NCI-H1092 (cell line): ENCODE measurements around the gene UGT1A6.

Experiments
- DNase-seq: peaks from one replicate; lab custom pipeline; 2025; lab: John Stamatoyannopoulos, UW

Gene UGT1A6

DNA sequence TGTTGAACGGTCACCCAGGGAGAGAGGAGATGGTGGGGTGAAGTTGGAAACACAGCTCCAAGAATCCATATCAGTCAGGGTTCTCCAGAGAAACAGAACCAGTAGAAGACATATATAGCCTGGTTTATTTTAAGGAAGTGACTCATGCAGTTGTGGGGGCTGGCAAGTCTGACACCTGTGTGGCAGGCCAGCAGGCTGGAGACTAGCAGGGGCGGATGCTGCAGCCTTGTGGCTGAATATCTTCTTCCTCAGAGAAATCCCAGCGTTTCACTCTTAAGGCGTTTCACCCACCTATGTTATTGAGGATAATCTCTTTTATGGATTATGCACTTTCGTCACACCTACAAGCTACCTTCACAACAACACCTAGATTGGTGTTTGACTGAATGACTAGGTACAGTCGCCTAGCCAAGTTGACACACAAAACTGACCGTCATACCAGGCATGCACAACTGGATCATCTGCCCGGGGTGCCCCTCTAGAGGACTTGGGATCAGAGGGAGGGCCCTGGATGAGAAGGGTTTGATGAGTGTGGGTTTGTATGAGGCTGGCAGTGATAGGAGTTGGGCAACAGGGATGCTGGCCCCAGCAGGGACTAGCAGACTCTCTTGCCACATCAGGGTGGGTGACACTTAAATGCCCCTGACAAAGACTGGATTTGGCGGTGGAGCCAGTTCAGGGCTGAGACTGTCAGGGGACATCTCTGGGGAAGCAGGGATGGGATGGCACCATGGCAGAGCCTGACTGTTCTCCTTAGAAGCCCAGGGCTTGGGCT is 108.9 kb downstream of the UGT1A6 start:
- no peak for DNase-seq

DNA sequence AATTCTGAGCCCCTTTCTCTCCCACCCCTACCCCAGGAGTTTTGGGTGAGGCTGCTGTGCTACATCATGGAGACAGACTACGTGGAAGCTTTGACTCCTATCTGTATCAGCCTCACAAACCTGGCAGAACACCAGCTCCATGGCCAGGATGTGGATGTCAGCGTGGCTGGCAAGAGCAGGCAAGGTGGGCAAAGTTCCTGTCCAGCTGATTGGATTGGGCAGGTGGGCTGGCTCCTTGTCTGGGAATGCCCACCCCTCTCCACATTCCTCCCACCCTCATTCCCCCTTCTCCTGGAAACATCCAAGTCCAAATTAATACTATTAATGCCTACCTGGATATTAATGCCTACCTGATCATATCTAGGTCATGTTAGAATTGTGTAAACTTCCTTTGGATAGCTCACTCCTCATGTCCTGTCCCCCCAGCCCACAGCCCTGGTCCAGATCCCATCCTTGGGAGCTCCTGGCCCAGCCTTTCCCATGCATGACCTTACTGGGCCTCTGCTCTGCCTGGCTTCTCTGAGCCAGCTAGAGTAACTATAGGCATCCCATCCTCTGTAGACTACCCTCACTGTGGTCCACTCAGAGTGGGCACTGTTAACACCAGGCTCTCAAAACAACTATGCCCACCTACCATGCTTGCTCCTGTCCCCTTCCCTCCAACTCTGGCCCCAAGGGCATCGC is 109.6 kb downstream of the UGT1A6 start:
- no peak for DNase-seq

DNA sequence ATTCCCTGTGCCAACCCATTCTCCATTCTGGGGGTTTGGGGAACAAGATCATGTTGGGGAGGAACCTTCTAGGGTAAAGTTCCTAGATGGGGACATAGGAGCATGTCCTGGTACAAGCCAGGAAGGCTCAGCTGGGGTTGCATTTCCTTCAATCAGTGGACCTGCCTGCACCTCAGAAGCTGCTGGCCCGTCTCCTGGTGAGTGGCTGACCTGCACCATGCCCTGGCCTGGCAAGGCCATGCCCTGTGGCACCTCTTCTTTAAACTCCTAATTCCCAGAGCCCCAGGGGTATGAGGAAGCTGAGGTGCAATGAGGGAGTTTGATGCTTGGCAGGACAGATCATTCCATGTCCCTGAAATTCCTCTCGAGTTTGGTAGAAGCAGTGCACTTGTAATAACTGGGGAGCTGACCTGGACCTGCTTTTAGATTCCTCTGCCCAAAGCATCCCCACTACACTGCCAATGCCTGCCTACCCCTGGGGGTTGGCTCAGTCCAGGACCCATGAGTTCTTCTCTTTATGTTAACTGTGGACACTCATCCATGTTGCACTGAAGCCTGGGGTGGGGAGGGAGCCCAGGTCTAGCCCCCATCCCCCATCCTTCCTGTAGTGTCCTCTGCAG is 110.7 kb downstream of the UGT1A6 start:
- no peak for DNase-seq

DNA sequence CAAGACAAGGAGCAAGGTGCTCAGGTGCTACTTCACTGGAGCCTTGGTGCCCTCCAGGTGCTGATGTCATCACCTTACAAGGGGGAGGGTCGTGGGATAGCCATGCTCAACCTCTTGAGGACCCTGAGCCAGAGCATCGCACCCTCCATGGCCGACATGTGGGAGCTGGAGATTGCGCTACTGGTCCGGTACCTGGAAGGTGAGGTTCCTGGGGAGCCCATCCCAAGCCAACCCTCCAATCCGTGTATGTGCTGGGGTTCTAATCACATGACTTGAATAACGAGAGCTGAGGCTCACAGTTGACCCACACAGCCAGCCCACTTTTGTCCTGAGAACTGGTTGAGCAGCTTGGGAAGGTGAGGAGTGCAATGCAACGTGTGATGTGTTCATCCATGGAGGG is 111.3 kb downstream of the UGT1A6 start:
- no peak for DNase-seq

DNA sequence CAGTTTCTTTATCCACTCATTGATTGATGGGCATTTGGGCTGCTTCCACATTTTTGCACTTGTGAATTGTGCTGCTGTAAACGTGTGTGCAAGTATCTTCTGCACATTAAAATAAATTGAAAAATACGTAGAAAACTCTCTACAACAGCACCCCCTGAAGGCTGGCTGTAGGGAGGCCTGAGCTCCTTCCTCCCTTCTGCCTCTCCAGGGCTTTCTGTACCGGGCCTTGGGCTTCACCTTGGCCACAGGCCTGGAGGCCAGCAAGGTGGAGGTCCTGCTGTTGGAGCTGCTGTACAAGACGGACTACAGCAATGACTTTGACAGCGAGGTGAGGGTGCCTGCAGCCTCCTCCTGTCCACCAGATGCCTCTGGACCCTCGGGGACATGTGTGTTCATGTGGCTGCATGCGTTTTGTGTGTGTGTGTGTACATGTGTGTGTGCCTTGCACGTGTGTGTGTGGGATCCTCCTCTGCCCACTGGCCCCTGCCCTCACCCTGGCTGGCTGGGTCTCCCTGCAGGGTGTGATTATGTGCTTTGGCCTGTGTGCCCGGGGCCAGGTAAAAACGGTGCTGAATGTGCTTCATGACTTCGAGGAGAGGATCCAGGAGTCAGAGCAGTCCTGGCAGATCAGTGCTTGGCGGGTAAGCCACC is 114.7 kb downstream of the UGT1A6 start:
- DNase-seq, result no peak

DNA sequence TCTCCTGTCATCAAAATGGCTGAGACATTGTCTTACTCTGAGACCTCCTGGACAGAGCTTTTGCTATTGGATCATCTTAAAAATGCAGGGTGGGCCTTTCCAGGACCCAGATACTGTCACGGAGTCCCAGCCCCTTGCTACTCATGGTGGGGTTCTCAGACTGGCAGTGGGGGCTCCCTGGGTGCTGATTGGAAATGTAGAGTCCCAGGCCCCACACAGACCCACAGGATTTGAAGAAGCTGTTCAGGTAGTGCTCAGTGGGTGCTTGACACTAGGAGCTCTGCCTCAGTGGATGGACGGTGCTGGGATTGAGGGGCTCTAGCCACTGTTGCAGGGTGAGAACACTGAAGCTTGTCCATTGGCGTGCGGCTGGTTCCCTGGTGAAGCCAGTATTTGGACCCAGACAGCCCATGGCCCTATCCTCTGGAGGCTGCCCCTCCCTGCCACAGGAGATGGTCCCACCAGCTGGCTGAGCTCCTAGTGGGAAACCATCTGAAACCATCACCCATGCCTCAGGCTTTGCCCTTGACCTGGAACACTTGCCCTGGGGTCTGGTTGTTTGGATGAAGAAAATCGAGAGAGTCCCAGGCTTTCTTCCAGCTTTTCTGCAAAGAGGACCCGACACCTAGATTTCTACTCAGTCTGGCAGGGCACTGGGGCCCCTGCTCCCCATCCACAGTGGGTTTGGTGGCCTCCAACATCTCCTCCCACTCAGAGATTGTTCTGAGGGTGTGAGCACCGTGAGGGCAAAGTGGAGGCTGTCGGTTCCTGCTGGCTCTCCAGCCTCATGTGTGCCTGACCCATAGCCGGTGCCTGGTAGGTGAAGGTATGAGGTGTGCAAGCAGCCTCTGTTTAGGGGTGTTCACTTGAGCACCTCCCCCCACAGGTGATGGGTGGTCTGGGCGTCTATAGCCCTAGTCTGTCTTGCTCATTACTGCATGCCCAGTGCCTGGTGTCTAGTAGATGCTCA is 115.6 kb downstream of the UGT1A6 start:
- DNase-seq, result no peak

DNA sequence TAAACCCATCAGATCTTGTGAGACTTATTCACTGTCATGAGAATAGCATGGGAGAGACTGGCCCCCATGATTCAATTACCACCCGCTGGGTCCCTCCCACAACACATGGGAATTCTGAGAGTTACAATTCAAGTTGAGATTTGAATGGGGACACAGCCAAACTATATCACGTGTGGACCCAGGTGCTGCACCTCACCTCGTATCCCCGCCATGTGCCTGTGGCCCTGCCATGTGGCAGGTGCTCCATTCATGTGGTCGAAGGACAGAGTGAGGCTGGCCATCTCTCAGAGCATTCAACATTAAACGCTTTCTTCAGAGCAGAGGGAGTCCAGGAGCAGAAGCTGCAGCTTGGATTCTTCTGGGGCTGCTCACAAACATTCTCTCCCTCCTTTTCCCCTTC is 117.7 kb downstream of the UGT1A6 start:
- no peak for DNase-seq

DNA sequence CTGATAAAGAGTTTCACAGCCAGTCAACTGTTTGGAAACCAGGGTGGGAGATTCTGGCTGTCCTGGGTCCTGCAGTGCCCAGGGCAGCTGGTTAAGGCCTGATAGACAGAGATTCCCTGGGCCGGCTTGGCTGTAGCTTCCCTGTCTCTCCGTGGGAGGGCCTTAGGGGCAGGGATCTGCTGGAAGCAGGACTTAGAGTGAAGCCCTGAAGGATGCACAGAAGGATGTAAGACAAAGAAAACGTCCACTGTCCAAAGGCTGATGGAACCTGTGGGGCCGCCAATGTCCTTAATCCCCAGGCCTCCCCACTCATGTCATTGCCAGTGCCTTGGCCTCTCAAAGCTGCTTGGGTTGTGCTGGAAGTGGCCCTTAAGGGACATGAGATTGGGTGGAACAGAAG is 118.4 kb downstream of the UGT1A6 start:
- DNase-seq, result no peak

DNA sequence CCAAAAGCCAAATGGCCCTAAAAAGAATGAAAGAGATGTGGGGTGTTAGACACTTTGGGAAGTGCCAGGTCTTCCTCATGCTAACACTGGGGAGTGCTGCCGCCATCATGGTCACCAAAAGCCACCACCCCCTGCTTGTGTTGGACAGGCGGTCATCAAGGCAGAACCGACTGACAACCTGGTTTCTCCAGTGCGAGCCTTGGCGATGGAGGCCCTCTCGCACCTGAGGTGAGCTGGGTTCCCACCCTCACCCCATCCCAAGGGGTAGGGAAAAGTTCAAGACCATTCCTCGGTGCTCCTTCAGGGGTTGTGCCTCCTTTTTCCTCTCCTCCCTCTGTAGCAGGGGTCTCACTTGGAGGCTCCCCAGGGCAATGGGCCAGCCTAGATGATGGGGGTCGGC is 119.0 kb downstream of the UGT1A6 start:
- DNase-seq, result no peak

DNA sequence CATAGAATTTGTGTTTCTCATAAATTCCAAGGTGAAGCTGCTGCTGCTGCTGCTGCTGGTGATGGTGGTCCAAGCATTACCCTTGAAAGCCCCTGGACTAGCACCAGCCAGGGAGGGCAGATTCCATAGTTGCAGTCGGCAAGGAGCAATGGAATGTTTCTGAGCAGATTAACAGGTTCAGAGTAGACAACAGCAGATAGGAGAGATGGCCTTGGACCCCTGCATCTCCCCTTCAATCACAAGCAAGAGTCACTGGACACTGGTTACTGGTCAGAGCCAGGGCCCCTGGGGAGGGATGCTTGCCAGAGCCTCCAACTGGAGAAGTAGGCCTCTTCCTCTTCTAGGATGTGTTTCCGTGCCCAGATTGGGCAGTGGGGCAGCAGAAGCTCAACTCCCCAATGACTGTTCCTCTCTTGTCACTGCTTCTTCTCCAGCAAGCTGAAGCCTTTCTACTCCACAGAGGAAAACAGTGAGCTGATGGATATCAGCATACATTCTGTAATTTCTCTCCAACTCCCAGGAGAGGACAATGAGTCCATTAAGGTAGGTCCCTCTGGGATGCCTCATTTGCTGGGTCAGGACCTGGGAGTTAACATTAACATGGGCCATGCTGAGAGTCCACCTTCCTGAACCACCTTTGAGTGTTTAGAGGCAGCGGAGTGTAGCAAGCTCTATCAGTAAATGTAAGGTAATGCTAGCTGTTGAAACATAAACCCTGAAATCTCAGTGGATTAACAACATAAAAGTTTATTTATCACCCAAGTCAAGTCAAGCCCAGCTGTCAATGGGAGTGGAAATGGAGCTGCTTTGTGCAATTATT is 120.8 kb downstream of the UGT1A6 start:
- no peak for DNase-seq

DNA sequence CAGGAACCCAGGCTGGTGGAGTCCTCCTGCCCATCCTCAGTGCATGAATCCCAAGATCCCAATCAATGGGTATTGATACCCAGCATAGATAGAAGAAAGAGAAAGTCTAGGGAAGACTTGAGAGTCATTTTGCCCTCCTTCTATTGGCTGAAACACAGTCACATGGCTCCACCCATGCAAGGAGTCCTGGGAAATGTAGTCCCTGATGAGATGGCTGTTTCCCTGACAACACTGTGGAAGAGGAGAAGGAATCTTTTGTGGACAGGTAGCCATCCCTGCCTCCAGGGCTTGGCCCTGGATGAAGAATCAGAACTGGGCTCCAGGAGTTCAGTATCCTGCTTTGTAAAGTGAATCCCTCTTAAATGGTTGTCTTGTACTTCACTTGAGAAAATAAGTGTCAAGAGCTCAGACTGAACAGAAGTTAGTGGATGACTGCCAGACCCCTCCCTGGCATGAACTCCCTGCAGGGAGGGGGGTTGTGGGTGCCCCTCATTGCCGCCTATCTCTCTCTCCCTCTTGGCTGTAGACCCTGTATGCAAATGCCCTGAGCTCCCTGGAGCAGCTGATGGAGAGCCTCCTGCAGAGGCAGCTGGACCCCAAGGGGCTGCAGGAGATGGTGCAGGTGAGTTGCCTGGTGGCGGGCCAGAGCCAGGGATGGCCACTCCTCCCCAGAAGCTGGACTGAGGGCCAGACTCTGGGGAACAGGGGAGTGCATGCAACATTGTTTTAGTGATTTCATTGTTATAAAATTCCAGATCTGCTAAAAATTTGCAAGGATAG is 121.6 kb downstream of the UGT1A6 start:
- no peak for DNase-seq

DNA sequence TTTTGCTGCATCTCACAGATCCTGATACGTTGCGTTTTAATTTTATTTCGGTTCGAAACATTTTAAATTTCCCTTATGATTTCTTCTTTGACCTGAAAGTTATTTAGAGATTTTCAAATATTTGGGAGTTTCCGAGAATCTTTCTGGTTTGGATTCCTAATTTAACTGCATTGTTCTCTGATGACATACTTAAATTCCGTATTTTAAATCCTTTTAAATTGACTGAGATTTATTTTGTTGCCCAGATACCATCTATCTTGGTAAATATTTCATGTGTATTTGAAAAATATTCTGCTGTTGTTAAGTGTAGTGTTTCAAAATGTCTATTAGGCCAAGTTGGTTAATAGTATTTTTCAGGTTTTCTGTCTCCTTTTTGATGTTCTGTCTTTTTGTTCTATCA is 123.2 kb downstream of the UGT1A6 start:
- DNase-seq, result no peak

DNA sequence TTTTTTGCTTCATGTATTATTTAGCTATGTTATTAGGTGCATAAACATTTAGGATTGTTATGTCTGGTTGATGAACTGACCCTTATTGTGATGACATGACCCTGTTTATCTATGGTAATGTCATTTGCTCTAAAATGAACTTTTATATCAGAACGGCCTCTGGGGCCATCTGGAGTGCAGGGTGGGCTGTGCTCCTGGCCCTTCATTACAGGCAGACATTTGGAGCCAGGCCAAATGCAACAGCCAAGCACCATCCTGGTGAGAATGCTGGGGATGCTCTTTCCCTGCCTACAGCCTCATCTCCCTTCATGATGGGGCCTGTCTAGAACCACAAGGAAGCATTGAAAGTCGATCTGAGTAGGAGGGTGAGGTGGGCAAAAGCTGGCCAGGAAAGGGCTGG is 123.6 kb downstream of the UGT1A6 start:
- DNase-seq, result no peak

DNA sequence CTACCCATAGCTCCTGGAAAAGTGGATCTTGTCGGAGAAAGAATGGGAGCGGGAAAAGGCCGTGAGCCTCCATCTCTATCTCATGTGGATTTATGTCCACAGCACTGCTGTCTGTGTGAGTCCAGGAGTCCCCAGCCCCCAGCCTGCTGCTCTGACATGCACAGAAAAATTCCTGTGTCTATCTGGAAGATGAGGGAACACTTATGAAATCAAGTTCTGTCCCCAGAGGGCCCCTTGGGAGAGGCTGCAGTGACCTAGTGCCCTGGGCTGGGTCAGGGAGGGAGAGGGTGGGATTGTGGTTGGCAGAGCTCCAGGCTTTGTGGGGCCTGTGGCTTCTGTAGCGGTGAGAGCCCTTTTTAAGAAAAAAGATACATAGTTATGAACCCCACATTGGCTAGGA is 124.1 kb downstream of the UGT1A6 start:
- no peak for DNase-seq

DNA sequence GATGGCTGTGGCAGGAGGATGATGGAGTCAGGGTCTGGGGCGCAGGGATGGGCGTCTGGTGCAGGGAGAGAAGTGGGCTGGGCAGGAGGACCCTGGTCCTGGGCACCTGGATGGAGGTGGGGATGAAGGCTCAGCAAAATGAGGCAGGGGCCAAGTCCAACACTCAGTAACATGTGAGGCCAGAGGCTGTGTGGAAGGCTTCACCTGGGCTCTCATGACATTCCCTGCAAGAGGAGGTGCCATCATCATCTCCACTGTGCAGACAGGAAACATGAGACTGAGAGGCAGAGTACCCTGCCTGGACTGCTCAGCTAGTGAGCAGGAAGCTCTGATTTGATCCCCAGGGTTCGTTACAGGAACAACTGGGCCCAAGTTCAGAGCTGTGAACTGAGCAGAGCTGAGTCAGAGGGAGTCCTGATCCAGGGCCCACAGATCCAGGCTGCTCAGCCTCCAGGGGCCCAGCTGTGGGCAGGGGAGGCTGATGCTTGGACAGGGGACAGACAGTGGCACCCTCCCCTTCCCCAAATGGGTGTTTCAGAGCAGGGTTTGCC is 124.7 kb downstream of the UGT1A6 start:
- DNase-seq, result no peak

DNA sequence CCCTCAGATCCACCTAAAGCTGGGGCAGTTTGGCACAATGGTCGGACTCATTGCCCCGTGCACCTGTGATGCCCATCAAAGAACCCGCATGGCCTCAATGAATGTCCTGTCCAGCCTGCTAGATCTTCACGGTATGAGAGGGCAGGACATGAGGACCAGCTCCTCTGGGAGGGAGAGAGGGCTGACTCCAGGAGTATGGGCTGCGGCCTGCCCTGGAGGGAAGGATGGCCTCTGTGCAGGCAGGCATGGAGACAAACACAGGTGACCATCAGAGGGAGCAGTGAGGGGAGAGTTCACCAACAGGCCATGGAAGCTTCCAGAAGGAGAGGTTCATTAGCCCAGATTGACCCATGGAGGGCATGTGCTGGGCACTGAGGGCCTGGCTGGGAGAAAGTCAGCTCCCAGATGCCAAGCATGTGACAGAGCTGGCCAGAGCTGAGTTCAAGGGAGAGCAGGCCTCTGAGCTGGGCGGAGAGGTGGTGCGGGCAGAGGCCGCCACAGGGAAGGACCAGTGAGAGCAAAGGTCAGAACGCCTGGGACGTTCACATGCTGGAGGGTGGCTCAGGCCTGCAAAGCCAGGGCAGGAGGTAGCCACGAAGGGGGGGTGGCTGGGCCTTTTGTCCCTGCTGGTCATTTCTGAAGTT is 125.4 kb downstream of the UGT1A6 start:
- no peak for DNase-seq

DNA sequence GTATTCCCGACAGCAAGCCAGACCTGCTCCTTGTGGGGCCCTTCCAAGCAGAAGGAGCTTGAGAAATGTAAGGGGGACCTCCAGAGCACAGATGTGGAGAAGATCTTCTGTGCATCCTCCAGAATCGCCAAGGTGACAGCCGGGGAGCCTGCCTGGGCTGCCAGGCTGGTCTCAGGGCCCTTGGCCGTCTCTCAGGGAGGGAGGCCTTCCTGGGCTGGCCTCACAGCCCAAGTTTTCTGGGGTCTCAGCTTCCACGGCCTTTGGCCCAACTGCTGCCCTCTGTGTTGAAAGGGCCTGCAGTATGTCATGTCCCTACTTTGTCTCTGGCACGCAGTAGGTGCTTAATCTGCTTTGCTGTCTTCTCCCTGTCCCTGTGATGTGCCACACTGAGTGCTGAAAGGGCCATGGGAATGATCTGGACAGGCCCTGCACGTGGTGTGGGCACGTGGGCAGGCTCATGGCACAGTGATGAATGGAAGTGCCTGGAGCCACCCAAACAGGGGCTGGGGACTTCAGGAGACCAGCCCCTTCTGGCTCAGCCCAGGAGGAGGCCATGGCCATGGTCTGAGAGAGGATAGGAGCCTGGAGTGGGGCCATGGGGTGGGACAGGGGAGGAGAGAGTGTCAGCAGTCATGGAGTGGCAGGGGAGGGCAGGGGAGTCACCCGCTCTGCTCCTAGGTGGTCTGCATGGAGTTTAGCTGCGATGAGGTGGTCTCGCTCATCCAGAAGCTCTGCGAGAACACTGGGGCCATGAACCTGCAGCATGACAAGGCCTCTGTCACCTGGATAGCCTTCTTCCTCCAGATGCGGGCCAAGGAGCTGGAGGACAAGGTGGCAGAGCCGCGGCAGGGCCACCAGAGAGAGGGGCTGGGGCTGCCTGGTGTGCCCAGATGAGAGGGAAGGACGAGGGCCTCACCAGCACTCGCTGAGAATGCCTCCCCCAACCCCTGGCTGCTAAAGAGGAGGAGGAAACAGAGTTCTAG is 126.2 kb downstream of the UGT1A6 start:
- DNase-seq, result no peak
